ENCODE measurements around the gene NOTCH2. TPM values are rescaled to one million over a fixed set of nuclear protein-coding genes. Genes with fewer than 3 reads are reported as not detected.

The NOTCH2 gene
- polyA plus RNA-seq, 1 donor (not counting 4 experiments of a cell fraction or from before 2014, with no cell fraction given), result 22.5 TPM

GRCh38 chr1:119948342-119949214 is 120.9 kb downstream of the NOTCH2 start:
- peaks cover 23 to 26% of the 10 kb centered on the region in 2 experiments for H3K36me3 ChIP-seq (ENCODE audit: control insufficient read depth in 2 of 2, extremely low read depth in 1 of 2, insufficient read depth in 2 of 2, low read length in 2 of 2)
- no peaks in the 10 kb centered on the region for H4K20me1 ChIP-seq (ENCODE audit: control insufficient read depth, extremely low read depth, insufficient read depth, low read length)
- no peak overlapping the region for H3K4me2 ChIP-seq (ENCODE audit: control insufficient read depth, extremely low read depth, insufficient read depth, low read depth, low read length)
- H3K27ac ChIP-seq (ENCODE audit: control insufficient read depth, insufficient read depth, low read length), result no peak overlapping the region
- H3K9ac ChIP-seq (ENCODE audit: control insufficient read depth, extremely low read depth, insufficient read depth, low read length), result no peak overlapping the region
- H3K27me3 ChIP-seq (ENCODE audit: control insufficient read depth, extremely low read depth, insufficient read depth, low read length), result no peaks in the 10 kb centered on the region
- H2AFZ ChIP-seq (ENCODE audit: control insufficient read depth, low read length), result no peak overlapping the region
- H3K4me3 ChIP-seq (ENCODE audit: control insufficient read depth in 2 of 3, extremely low read depth in 1 of 3, insufficient read depth in 2 of 3, low read depth in 1 of 3, low read length in 3 of 3), result no peak overlapping the region
- no peaks in the 10 kb centered on the region for H3K79me2 ChIP-seq (ENCODE audit: control insufficient read depth, insufficient read depth, low read length)
- no peaks in the 10 kb centered on the region for H3K9me3 ChIP-seq (ENCODE audit: control insufficient read depth, low read depth, low read length)
- H3K9me1 ChIP-seq (ENCODE audit: control insufficient read depth, extremely low read depth, insufficient read depth, low read length), result no peaks in the 10 kb centered on the region
- dilution Hi-C loops (cut with MboI; ENCODE audit: extremely low pct_ligation_motif_present, low sequenced_read_pairs), result no loop called here
- H3K4me1 ChIP-seq (ENCODE audit: control insufficient read depth, extremely low read depth, insufficient read depth, low read length), result no peaks in the 10 kb centered on the region
- no peak for TF ChIP-seq EZH2 (IDR thresholded peaks at IDR 0.05; ENCODE audit: low read length)
- TF ChIP-seq CTCF (optimal IDR thresholded peaks at IDR 0.05 in 1 of 3, IDR thresholded peaks at IDR 0.05 in 1 of 3, conservative IDR thresholded peaks at IDR 0.05 in 1 of 3; ENCODE audit: extremely low read depth in 1 of 3, insufficient read depth in 2 of 3, low read length in 3 of 3), result peak; percentile 83 to 88 (median 83)
- FAIRE-seq, result peak; percentile 79
- DNase-seq (ENCODE audit: low read depth, low spot score), result peak; percentile 53

GRCh38 chr1:119947468-119947867 is 122.0 kb downstream of the NOTCH2 start:
- Histone ChIP-seq H3K4me3 (ENCODE audit: control insufficient read depth in 2 of 3, extremely low read depth in 1 of 3, insufficient read depth in 2 of 3, low read depth in 1 of 3, low read length in 3 of 3) (no peak overlapping the region), H4K20me1 (ENCODE audit: control insufficient read depth, extremely low read depth, insufficient read depth, low read length) (no peaks in the 10 kb centered on the region), H3K4me1 (ENCODE audit: control insufficient read depth, extremely low read depth, insufficient read depth, low read length) (no peaks in the 10 kb centered on the region), H2AFZ (ENCODE audit: control insufficient read depth, low read length) (no peak overlapping the region), H3K27me3 (ENCODE audit: control insufficient read depth, extremely low read depth, insufficient read depth, low read length) (no peaks in the 10 kb centered on the region), H3K9me3 (ENCODE audit: control insufficient read depth, low read depth, low read length) (no peaks in the 10 kb centered on the region), H3K79me2 (ENCODE audit: control insufficient read depth, insufficient read depth, low read length) (no peaks in the 10 kb centered on the region), H3K9me1 (ENCODE audit: control insufficient read depth, extremely low read depth, insufficient read depth, low read length) (no peaks in the 10 kb centered on the region), H3K4me2 (ENCODE audit: control insufficient read depth, extremely low read depth, insufficient read depth, low read depth, low read length) (no peak overlapping the region), H3K9ac (ENCODE audit: control insufficient read depth, extremely low read depth, insufficient read depth, low read length) (no peak overlapping the region), H3K36me3 (ENCODE audit: control insufficient read depth in 2 of 2, extremely low read depth in 1 of 2, insufficient read depth in 2 of 2, low read length in 2 of 2) (peaks cover 18 to 22% of the 10 kb centered on the region in 2 experiments), H3K27ac (ENCODE audit: control insufficient read depth, insufficient read depth, low read length) (no peak overlapping the region)
- DNase-seq (ENCODE audit: low read depth, low spot score) (no peak), FAIRE-seq (no peak)
- dilution Hi-C loops (cut with MboI; ENCODE audit: extremely low pct_ligation_motif_present, low sequenced_read_pairs), result no loop called here
- no peak for TF ChIP-seq CTCF (optimal IDR thresholded peaks at IDR 0.05 in 1 of 3, IDR thresholded peaks at IDR 0.05 in 1 of 3, conservative IDR thresholded peaks at IDR 0.05 in 1 of 3; ENCODE audit: extremely low read depth in 1 of 3, insufficient read depth in 2 of 3, low read length in 3 of 3)
- TF ChIP-seq EZH2 (IDR thresholded peaks at IDR 0.05; ENCODE audit: low read length), result no peak
